Gastrocnemius medialis (tissue), 4 donors: ENCODE data around the gene PLS1. TPM values are rescaled to one million over a fixed set of nuclear protein-coding genes. Genes with fewer than 3 reads are reported as not detected.

Experiments
- ATAC-seq, 2 donors: fragments of 150-250 bp; one replicate each; pipeline ENCODE4 v1.9.1; 2016
- DNase-seq, 2 donors: peaks; one replicate each; pipeline ENCODE4 v3.0.0-alpha.2; 2019
- H3K27ac ChIP-seq, 4 donors: fragments of 200-600 bp; sonication (generic); 1 replicate in 1 of 4; 2 replicates in 3 of 4; pipeline ENCODE4 v1.5.1; 2016 to 2018; ENCODE audit warnings: mild to moderate bottlenecking in 2 of 4, moderate library complexity in 1 of 4
- H3K27me3 ChIP-seq, 3 donors: fragments of 200-600 bp; sonication (generic) in 2 of 3; 1 replicate in 1 of 3; 2 replicates in 2 of 3; pipeline versions ENCODE4 v1.5.1 to v1.6.0; 2016 to 2019; ENCODE audit warnings: mild to moderate bottlenecking in 1 of 3, moderate library complexity in 1 of 3
- H3K36me3 ChIP-seq, 2 donors: fragments of 200-600 bp; sonication (generic) in 1 of 2; one replicate each; pipeline ENCODE4 v1.5.1; 2017 to 2018
- H3K4me1 ChIP-seq, 2 donors: fragments of 200-600 bp; sonication (generic) in 1 of 2; one replicate each; pipeline ENCODE4 v1.5.1; 2016 to 2017; ENCODE audit warnings: mild to moderate bottlenecking in 2 of 2
- H3K4me3 ChIP-seq, 4 donors: fragments of 200-600 bp; sonication (generic) in 3 of 4; 1 replicate in 1 of 4; 2 replicates in 3 of 4; pipeline ENCODE4 v1.5.1; 2016 to 2019; ENCODE audit warnings: mild to moderate bottlenecking in 2 of 4
- H3K9me3 ChIP-seq, 3 donors: fragments of 200-600 bp; sonication (generic) in 2 of 3; 1 replicate in 1 of 3; 2 replicates in 2 of 3; pipeline ENCODE4 v1.5.1; 2016 to 2019
- CTCF ChIP-seq, 5 experiments: fragments of 450-650 bp in 3 of 5; fragments of 200-600 bp in 2 of 5; sonication (generic) in 2 of 5; IDR thresholded peaks in 4 of 5; conservative IDR thresholded peaks in 1 of 5; 1 replicate in 4 of 5; 2 replicates in 1 of 5; pipeline ENCODE4 v1.5.1; 2016 to 2019; ENCODE audit warnings: antibody characterized with exemption in 5 of 5, mild to moderate bottlenecking in 3 of 5, moderate library complexity in 3 of 5
- POLR2A ChIP-seq, 2 donors: fragments of 450-650 bp; IDR thresholded peaks; one replicate each; pipeline ENCODE4 v1.6.1; 2017; ENCODE audit warnings: antibody characterized with exemption in 2 of 2, mild to moderate bottlenecking in 2 of 2, moderate library complexity in 2 of 2
- in situ Hi-C, 4 donors: fragments of 200-750 bp; cut with MboI; loops; one replicate each; pipeline versions ENCODE4 v1.15.0 to v1.8.0; 2017; ENCODE audit warnings: low sequenced_read_pairs in 4 of 4
- intact Hi-C: fragments of 100-400 bp; cut with DNase I; formaldehyde crosslinking; loops from one replicate; pipeline ENCODE4 v1.15.1; 2023; ENCODE audit warnings: low total_unique reads
- total RNA-seq, 4 donors: library from RNA; depleted of rRNA; stranded (reverse); fragments of >200 nt; gene quantifications; one replicate each; pipeline versions ENCODE4 v1.1.0 to v1.2.3, GENCODE V29; 2016

The PLS1 gene
- total RNA-seq, 4 donors from 2014 or later: 0.65 to 5.4 (median 0.94) TPM

- intact Hi-C loops (no loop called here), in situ Hi-C loops (no loop called here)
- H3K4me1 ChIP-seq: no peaks in the 10 kb centered on the region
- H3K36me3 ChIP-seq: no peaks in the 10 kb centered on the region
- ATAC-seq (no peak), DNase-seq (no peak)
- no peak overlapping the region for H3K27ac ChIP-seq
- no peak overlapping the region for H3K4me3 ChIP-seq
- H3K9me3 ChIP-seq: no peaks in the 10 kb centered on the region
- TF ChIP-seq CTCF (IDR thresholded peaks at IDR 0.05 in 4 of 5, conservative IDR thresholded peaks at IDR 0.05 in 1 of 5) (no peak), POLR2A (IDR thresholded peaks at IDR 0.05) (no peak)
- H3K27me3 ChIP-seq: no peaks in the 10 kb centered on the region
Measured at GRCh38 chr3:142693136-142693853, 97.1 kb downstream of the PLS1 start.

GRCh38 chr3:142694225-142694624, 98.0 kb downstream of the PLS1 start:
- H3K27ac ChIP-seq: no peak overlapping the region
- intact Hi-C loops (no loop called here), in situ Hi-C loops (no loop called here)
- H3K9me3 ChIP-seq: no peaks in the 10 kb centered on the region
- no peaks in the 10 kb centered on the region for H3K27me3 ChIP-seq
- no peak overlapping the region for H3K4me3 ChIP-seq
- DNase-seq: no peak
- H3K36me3 ChIP-seq: no peaks in the 10 kb centered on the region
- no peak for TF ChIP-seq CTCF (IDR thresholded peaks at IDR 0.05 in 4 of 5, conservative IDR thresholded peaks at IDR 0.05 in 1 of 5)
- TF ChIP-seq POLR2A (IDR thresholded peaks at IDR 0.05): no peak
- H3K4me1 ChIP-seq: no peaks in the 10 kb centered on the region
- no peak for ATAC-seq

- Histone ChIP-seq H3K36me3 (no peaks in the 10 kb centered on the region), H3K4me1 (no peaks in the 10 kb centered on the region), H3K4me3 (no peak overlapping the region), H3K9me3 (no peaks in the 10 kb centered on the region), H3K27me3 (no peaks in the 10 kb centered on the region), H3K27ac (no peak overlapping the region)
- in situ Hi-C loops (no loop called here), intact Hi-C loops (no loop called here)
- DNase-seq: no peak
- no peak for ATAC-seq
- TF ChIP-seq POLR2A (IDR thresholded peaks at IDR 0.05): no peak
- no peak for TF ChIP-seq CTCF (IDR thresholded peaks at IDR 0.05 in 4 of 5, conservative IDR thresholded peaks at IDR 0.05 in 1 of 5)
Measured at GRCh38 chr3:142705198-142705597, 109.0 kb downstream of the PLS1 start.

GRCh38 chr3:142706321-142707127, 110.3 kb downstream of the PLS1 start:
- no peaks in the 10 kb centered on the region for H3K36me3 ChIP-seq
- intact Hi-C loops (no loop called here), in situ Hi-C loops (no loop called here)
- H3K4me1 ChIP-seq: no peaks in the 10 kb centered on the region
- TF ChIP-seq POLR2A (IDR thresholded peaks at IDR 0.05): no peak
- TF ChIP-seq CTCF (IDR thresholded peaks at IDR 0.05 in 4 of 5, conservative IDR thresholded peaks at IDR 0.05 in 1 of 5): no peak
- no peak overlapping the region for H3K4me3 ChIP-seq
- no peaks in the 10 kb centered on the region for H3K27me3 ChIP-seq
- ATAC-seq (no peak), DNase-seq (no peak)
- no peak overlapping the region for H3K27ac ChIP-seq
- no peaks in the 10 kb centered on the region for H3K9me3 ChIP-seq
